ENCODE measurements around the gene CDRT4.
"Not testable (repeated sequence)": the region's sequence is repeated elsewhere in the genome, so short reads cannot be mapped to it uniquely, and the experiment has no call there.

The CDRT4 gene

DNA sequence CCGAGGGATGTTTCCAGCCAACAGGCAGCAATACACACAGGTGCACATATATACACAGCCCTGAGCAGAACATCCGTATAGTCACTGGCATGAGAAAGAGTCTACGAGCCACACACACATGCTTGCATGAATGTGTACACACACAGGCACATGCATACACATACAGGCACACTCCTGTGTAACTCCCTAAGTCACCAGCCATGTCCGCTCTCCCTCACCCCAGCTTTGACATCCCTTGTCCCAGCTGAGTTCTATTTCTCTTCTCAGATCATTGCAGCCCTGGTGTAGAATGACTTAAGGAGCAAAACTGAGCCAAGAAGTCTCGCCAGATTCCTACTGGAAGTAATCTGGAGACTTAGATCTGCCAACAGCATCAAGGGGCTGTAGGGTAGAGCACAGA lies 13.1 kb downstream of the CDRT4 start:
- DNase-seq: no peak

DNA sequence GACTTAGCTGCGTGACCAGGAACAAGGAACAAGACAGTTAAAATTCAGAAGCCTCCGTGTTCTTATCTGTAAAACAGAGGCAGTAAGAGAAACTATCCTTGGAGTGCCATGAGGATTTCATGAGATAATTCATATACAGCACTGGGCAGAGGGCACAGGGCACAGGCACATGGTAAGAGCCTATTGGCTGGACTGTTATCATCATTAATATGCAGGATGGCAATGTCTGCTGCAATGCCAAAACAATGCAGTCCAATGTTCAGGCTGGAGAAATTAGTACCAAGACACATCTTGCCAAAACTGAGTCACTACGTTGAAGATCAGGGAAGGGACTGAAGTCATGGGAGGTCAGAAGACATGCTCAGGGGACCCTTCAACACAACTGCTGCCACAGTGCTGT lies 13.6 kb downstream of the CDRT4 start:
- DNase-seq: no peak

DNA sequence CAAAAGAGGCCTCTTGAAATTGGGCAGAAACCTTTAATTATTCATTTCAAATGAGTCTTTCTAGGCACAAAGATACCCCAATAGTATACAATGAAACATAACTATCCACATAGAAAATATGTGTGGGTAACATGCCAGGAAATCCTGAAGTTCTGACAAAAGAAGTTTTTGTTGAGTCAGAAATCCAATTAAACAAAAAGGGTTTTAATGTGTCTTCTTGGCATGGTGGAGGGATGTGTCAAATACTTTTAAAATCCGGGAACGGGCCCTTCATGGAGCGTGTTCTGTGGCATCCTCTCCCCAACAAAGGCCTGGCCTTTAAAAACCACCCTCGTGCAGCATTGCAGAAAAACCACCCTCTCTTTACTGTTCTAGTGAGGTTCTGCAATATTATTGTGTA lies 14.2 kb downstream of the CDRT4 start:
- DNase-seq: no peak

DNA sequence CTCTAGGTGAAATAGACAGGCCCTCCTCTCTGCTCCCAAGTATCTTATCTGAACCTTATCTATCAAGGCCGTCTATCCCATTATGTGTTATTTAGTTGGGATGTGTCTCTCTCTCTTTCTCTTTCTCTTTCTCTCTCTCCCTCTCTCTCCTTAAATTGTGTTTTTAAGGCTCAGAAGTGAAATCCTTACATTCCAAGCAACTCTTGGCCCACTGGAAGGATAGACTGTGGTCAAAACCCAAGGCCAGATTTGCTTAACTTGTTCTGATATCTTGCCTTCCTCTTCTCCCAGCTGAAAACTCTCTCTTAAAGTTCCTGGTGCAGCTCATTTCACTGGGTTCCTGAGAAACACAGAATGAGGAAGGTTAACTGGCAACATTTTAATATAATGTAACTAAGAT lies 14.7 kb downstream of the CDRT4 start:
- no peak for DNase-seq

DNA sequence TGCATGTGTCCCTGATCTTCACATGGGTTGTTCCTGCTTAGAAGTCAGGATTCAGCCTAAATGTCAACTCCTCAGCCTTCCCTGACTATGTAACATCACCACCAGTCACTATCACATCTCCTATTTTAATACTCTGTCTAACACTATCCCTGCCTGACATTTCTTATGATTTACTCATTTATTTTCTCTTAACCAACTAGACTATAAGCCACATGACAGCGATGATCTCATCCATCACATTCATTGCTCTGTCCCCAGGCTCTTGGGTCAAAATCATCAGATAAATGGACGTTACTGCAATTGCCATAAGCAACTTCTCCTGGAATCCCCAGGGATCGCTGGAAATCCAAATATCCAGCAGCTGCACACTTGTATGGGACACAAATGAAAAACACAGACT lies 15.7 kb downstream of the CDRT4 start:
- DNase-seq: no peak

DNA sequence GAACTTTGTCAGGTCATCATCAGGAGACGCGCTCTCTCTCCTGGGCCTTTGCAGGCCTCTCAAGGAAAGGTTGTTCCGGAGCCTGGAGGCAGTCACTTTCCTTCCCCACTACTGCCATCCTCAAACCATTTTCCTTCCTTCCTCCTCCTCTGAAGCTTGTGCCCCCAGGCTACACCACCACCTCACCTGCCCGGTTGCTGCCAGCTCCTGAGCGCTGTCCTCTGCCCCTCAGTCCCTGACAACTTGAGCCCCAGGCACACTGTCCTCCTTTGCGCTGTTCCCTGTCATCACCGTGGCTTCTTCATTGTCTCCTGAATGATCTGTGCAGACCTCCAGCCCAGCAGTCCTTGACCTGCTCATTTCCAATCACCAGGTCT lies 18.9 kb downstream of the CDRT4 start:
- DNase-seq: no peak

DNA sequence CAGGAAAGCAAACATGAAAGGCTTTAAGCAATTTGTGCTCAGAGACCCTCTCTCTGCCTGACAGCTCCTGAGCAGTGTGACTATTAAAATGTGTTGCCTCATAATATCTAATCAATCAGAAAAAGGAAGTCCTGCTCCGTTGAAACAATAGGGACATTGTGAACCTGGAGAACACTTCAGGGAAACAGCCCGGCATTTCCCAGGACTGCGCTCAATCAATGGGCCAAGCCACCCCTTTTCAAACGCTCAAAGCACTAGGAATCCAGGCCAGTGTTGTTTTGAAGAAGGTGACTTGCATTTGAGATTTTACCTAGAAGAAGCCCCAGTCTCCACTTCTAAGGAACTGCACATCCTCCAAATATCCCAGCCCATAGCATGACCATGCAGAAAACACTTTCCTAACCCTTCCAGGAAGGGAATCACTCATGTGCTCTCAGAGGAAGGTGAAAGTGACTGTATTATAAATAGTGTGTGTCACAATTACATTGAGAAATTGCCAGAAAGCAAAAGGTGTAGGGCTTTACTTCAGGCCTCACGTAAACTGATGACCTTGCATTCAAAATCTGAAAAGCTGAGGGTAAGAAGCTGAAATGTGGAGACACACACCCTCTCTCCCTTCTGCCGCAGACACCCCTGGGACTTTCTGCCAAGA lies 19.4 kb downstream of the CDRT4 start:
- DNase-seq: no peak

DNA sequence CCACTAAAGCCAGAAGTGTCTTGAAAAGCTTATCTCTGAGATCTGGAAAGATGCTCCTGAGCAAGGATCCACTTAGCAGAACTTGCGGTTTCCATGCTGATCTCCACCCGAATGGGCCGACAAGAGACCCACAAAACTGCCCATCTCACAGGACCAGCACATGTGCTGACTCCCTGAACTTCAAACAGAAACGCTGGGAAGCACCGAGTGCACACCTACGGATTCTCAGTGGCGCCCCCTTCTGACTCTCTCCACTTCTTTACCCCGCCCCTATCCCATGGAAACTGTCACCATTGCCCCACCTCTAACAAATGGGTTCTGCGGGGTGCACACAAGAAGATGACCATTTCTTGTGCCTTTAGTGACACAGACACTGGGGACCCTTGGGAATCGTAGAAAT lies 21.4 kb downstream of the CDRT4 start:
- no peak for DNase-seq

DNA sequence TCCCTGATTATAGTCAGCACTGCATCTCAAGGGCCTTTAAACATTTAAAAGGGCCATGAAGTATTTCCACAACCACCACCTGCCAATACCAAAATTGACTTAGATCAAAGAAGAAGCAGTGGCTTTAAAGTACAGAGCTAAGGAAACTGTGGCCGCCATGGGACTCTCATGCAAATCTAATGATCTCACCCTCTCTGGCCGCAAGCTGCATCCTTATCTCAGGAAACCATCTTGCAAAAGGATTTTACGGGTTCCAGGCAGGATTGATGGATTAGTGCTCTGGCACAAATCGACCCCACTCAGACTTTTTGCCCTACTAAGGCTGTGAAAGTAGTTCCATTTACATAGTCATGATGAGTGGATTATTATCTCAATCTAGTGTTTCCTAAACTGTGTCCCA lies 22.6 kb downstream of the CDRT4 start:
- DNase-seq: no peak

DNA sequence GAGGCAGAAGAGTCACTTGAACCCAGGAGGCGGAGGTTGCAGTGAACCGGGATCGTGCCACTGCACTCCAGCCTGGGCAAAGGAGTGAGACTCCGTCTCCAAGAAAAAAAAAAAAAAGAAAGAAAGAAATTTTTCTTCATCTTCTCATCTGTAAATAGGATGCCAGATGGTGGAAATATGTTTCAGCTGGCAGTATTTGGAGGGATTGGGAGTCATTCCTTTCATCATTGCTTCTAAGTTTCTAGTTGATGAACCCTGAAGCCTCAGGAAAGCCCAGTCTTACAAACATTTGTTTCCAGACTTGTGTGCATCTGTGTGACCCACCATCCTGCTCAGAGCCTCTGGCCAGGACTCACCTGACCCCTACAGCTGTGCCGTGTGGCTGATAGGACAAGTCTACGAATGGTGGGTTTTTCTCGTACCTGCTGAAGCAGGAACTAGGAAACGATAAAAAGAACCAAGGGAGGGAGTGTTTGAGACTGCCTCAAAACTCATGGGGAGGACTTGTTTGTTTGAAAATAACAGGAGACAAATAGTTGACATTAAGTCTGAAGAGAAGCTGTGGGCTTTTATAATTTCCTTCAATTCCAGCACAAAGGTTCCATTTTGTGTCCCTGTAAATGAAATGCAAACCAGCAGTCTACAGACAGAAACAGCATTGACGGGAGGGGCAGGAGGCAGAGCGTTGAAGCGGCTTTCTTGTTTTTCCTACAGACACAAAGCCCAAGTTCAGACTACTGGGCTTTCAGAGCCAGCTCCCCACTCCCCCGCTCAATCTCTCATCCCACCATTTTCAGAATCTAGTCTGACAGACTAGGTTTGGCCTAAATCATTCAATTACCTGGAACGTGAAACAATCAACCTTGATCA lies 24.9 kb downstream of the CDRT4 start:
- DNase-seq: no peak

DNA sequence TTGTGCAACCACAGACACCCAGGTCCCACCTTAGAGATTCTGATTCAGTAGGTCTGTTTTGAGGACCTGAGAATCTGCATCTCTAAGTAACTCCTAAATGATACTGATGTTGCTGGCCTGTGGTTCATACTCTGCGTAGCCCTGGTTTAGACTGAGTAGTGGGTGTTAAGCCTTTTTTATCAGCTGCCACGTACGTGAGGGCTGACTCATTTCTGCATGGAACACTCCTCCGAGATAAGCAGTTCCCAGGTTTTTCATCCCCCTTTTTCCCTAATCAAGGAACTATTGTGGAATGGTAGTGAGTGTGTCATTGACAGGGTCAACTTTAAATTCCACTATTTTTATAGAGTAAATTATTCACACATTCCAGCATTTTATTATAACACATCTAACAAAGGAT lies 26.1 kb downstream of the CDRT4 start:
- DNase-seq: no peak

DNA sequence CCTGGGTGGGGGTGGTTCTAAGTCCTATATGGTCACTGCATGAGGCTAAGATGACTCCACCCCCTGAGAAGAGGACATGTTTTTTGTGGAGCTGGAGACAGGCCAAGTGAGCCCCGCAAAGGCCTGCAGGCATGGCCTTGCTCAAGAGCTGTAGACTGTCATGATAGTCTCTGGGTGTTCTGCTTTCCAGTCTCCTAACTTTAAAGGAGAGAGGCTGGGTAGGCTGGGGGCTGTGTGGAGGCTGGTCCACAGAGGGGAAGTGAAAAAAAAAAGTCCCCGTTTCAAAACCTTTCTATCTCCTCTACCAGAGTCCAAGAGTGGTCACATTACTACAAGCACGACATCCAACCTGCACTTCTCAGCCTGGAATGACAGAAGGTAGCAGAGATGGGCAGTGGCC lies 27.1 kb downstream of the CDRT4 start:
- DNase-seq: no peak

DNA sequence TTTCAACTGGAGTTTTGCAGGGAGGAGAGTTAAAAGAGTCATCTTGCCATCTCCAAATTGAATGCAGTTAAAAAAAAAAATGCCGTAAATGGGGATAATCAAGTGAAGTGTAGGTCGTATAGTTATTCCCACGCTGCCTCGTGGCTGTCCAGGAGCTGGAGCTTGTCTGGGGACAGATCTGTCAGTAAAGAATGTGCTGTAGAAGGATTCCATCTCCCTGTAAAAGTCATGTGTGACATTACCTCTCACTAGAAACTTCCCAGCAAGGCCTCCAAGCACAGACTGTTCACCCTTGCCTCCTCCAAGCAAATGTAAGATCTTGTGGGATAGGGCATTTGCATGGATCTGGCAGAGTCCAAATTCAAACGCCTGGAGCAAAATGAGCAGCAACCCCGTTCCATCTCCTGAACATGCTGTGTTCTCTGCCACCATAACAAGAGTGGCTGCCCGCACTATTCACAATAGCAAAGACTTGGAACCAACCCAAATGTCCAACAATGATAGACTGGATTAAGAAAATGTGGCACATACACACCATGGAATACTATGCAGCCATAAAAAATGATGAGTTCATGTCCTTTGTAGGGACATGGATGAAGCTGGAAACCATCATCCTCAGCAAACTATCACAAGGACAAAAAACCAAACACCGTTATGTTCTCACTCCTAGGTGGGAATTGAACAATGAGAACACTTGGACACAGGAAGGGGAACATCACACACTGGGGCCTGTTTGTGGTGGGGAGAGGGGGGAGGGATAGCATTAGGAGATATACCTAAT lies 28.0 kb downstream of the CDRT4 start:
- DNase-seq: not testable (repeated sequence)

DNA sequence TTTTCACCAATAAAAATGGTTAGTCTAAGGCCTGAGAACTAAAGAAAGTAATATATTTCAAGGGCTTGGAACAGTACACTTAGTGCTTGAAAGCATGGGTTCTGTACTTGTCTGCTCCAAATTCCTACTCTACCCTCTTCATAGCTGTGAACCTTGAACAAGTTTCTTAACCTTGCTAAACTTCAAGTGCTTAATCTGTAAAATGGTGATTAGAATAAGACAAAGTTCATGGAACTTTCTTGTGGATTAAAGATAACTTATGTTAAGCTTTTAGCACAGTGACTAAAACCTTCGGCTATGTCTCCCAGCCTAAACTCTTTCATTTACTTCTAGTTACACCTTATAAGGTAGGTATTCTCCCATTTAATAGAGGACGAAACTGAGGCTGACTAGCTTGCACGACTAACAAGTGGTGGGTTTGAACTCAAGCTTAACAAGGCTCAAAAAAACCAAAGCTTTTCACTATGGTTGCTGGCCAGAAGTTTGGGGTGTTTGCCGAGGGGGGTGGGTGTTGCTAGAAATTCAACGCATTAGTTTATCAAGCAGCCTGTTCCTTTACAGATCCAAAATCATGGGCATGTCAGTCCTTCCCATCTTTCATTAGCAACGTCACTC lies 28.8 kb downstream of the CDRT4 start:
- DNase-seq: no peak

DNA sequence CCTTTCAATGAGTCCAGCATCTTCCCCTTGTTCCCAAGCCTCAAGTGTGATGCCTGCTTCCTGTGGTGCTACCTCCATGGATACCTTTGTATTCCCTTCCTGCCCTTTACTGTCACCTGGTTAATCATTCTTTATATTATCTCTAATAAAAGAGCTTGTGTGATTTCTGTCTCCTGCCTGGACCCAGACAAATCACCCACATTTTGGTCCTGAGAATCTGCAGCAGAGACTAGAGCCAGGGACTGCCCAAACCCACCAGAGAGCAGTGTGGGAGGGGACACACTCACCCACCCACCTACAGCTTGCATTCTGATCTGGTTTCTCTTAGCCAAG lies 30.2 kb downstream of the CDRT4 start:
- DNase-seq: no peak

DNA sequence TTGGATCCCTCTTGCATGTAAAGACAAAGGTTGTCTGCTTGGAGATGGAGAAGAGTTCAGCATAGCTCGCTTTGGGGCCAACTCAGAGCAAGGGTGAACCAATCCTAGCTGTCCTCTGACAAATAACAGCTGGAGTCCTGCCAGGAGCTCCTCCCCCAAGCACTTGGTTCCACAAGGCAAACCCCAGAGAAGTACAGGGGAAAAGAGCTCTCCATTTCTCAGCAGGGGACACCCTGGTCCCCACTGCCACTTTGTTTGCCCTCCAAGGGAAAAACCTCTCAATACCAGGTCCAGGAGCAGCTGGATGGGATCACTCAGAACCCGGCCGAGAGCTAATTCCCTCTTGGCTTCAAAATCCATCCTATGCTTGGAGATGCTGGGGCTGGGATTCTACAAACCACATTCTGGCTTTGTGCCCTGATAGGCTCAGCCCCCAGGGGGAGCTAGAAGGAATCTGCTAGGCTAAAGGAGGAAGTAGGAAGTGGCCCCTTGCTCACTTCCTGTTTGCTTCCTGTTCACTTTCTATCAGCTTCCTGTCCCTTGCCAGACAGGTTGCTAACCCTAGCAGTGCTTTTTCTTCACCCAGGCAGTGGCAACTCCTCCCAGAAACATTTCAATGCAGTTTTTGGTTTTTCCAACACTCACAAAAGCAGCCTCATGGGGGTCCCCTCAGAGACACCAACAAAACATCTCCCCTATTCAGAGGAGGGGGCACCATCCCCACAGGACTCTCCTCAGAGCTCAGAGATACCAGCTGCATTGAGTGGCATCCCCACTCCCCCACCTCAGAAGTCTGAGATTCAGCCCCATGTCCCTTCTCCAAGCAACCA lies 30.7 kb downstream of the CDRT4 start:
- DNase-seq: no peak

DNA sequence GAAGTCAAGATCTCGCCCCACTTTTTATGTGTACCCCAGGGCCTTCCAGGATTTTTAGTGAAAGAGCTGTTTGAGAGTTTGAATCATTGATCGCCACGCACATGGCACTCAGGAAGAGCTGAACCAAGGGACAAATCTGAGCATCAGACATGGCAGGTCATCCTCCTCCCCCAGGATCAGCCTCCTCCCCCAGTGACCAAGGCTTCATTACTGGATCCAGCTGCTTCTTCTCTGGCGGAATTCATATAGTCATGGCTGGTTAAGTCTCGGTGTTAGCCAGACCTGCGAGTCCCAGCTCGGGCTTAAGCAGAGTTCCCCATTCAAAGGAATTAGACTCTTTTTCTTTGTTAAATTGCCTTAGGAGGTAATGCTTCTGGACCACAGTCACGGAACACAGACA lies 32.5 kb downstream of the CDRT4 start:
- DNase-seq: no peak

DNA sequence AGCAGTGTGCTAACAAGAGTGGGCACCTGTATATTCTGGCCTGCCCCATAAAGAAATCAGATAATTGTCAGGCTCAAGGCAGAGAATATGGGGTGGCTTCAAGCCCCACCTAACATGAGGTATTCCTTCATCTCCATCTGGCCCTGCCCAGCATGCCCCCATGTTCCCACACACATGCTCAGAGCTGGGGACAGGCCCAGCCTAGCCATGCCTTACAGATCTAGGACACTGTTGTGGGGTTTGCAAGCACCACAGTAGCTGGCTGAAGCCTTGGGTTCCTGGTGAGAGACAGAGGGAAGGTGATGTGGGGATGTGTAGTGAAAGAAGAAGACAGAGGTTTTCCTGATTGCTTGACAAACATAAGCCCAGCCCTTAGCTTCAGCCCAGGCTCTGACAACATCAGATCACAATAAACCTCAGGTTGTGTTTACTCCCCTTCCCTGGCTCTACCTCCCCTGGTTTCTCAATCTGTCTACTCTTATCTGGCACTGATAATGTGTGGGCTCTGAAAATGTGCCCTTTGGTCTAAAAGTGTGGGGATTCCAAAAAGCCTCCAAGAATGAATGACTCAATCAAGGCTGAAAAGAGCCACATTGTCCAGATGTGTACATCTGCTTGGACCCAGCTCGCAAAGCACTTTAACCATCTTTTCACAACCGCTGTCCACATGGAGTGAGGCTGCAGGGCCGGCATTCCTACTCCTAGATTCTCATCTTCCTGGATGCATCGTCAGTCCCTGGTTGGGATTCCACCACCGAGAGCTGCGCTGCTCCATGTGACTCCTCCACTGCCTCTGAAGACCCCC lies 34.4 kb downstream of the CDRT4 start:
- DNase-seq: no peak

DNA sequence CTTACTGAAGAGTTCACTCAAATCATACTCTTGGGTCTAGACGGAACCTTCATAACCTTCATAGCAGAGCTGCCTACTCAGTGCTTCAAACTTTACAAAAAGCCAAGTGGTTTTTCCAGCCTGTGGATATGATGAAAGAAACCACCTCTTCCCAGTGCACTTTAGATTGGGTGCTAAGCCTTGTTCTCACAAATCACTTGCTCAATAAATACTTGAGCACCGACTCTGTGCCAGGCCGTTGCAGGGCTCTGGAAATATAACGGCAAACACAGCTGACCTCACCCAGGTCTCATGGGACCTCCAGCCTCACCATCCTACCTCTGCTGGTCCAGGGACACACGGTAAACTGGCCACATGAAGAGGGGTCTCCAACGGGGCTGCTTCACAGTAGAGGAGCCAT lies 35.7 kb downstream of the CDRT4 start:
- no peak for DNase-seq

DNA sequence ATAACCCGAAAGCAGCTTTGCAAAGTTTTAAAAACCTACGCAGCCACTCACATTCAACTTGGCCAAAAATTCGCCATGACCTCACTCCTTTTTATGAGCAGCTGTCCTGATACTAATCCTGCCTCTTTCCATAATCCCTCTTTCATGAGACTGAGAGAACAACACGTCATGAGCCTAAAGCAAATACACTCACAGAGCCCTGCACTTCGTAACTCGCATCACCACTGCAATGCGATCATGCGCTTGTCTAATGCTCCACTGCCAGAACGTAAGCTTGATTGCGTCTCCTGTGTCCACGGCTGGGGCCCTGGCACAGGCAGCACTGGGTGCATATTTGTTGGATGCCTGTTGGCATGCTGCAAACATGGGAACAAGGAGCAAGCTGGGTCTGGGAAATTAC lies 36.2 kb downstream of the CDRT4 start:
- no peak for DNase-seq

DNA sequence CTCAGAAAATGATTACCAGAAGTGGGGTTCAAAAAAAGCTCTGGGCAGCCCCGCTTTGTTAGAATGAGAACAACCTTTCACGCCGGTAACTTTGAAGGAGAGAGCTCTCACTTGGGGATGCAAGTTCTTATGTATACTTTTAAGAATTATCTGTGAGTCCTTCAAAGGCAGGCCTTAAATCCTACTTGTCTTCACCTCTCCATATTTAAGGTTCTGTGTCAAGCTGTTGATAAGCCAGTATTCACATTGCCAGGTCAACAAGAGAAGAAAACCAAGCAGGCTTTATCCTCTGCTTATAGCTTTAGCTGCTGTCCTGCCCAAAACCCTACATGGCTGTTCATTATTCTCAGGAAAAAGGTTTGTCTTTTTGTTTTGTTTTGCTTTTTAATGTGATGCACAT lies 42.9 kb downstream of the CDRT4 start:
- no peak for DNase-seq

Data from NCI-H146 (cell line).